Dendritic cell treated with granulocyte-macrophage colony-stimulating factor and Interleukin-4, amounts not matched to agents 40 ng/mL and 50 ng/mL, for 4 days (primary cell): ENCODE results near the gene RAB25.

Experiments used
- H3K27ac Mint-ChIP-seq: one replicate; pipeline ENCODE4 v1.8.0; 2022; ENCODE audit warnings: mild to moderate bottlenecking, mixed read lengths
- H3K27me3 Mint-ChIP-seq: one replicate; pipeline ENCODE4 v1.8.0; 2022; ENCODE audit warnings: mild to moderate bottlenecking, mixed read lengths
- H3K36me3 Mint-ChIP-seq: one replicate; pipeline ENCODE4 v1.8.0; 2022; ENCODE audit warnings: low read depth, mixed read lengths
- H3K4me1 Mint-ChIP-seq: one replicate; pipeline ENCODE4 v1.8.0; 2022; ENCODE audit warnings: low read depth, mixed read lengths
- H3K4me3 Mint-ChIP-seq: one replicate; pipeline ENCODE4 v1.8.0; 2022; ENCODE audit warnings: mild to moderate bottlenecking, moderate library complexity, mixed read lengths
- H3K9me3 Mint-ChIP-seq: one replicate; pipeline ENCODE4 v1.8.0; 2022; ENCODE audit warnings: mixed read lengths
- intact Hi-C: fragments of 100-400 bp; cut with micrococcal nuclease; formaldehyde crosslinking; loops from one replicate; pipeline ENCODE4 v1.15.0; 2022

RAB25 gene

DNA sequence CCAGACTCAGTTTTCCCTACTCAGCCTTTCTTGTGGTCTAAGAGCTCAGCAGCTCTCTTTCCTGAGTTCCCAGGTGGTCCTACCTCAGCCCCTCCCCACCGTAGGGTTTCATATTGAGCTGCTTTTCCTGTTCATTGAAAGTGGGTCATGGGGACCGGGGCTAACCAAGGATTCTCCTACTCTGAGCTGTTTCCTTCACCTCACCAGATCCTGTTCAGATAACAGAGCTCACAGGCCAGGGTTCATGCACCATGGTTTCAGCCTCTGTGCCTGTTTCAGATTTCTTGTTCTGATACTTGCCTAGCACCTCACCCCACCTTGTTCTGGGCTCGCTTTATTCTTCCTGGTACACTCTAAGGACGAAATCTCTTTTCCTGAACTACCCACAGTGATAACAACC lies 15.9 kb upstream of the RAB25 start:
- Mint-ChIP-seq H3K36me3 (peaks cover 79% of the 10 kb centered on the region), H3K27me3 (no peaks in the 10 kb centered on the region), H3K9me3 (no peaks in the 10 kb centered on the region), H3K27ac (no peak overlapping the region), H3K4me1 (peaks cover 16% of the 10 kb centered on the region), H3K4me3 (no peak overlapping the region)
- intact Hi-C loops = no loop called here

DNA sequence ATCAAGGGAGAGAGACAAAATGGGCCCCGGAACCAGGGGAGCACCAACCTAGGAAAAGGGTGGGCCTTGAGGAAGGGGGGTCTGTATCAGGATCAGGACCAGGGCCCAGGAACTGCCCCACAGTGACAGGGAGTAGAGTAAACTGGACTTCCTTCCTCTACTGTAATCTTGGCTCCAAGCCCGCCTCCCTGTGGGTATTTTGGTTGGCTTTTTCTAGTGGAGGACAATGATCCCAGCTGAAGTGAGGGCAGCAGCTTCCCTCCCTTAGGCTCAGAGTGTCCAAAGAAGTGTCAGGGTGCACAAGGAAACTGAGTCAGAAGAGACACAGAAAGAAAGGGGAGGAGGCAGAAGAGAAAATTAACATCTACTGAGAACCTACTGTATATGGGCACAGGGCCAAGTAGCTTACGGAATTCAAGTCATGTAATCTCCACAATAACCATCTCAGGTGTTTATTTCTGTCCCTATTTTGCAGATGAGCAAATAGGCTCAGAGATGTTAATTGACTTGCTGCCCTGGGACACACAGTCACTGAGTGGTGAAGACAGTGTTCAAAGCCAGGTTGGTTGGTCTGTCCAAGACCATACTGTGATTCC lies 12.2 kb upstream of the RAB25 start:
- intact Hi-C loops = no loop called here

GRCh38 chr1:156050376-156050775 lies 10.6 kb upstream of the RAB25 start:
- Mint-ChIP-seq H3K27me3 (no peaks in the 10 kb centered on the region), H3K36me3 (peaks cover 63% of the 10 kb centered on the region), H3K4me1 (peaks cover 30% of the 10 kb centered on the region), H3K9me3 (no peaks in the 10 kb centered on the region), H3K27ac (no peak overlapping the region), H3K4me3 (no peak overlapping the region)
- intact Hi-C loops = no loop called here

More for the DNA sequence above, 12.2 kb upstream of the RAB25 start:
- peaks cover 26% of the 10 kb centered on the region for H3K4me1 Mint-ChIP-seq
- H3K27ac Mint-ChIP-seq = no peak overlapping the region
- H3K4me3 Mint-ChIP-seq = no peak overlapping the region
- H3K9me3 Mint-ChIP-seq = no peaks in the 10 kb centered on the region
- H3K27me3 Mint-ChIP-seq = no peaks in the 10 kb centered on the region
- H3K36me3 Mint-ChIP-seq = peaks cover 67% of the 10 kb centered on the region

DNA sequence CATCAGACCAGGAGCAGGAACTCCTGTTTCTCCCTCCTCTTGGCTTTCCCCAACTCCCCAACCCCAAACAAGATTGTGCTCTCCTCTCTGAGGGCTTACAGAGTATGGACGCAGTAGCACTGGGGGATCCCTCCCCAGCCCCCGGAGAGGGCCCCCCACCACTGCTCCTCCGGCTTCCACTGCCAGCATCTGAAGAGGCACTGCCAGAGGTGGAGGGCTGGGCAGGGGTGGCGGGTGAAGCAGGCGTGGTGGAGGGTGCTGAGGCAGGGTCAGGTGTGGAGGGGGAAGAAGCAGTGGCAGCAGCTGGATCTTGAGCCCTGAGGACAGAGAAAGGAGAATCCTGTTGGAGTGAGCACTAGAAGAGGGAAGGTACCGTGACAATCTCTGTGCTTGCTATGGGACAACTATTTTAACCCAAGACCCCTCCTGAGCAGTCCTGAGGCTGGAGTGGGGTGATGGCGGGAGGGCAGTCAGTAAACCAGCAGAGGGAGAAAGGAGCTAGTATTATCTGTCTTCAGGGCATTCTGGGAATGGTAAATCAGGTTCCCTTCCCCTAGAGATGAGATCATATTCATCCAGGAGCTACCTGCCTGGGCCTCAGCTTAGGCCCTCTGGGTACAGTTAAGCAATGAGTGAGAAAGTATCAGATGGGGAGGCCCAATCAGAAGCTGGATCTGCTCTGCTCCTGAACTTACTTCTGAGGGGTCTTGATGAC lies 9.8 kb upstream of the RAB25 start:
- intact Hi-C loops = no loop called here

GRCh38 chr1:156052862-156053767 lies 7.8 kb upstream of the RAB25 start:
- H3K4me1 Mint-ChIP-seq = peaks cover 51% of the 10 kb centered on the region
- H3K27me3 Mint-ChIP-seq = no peaks in the 10 kb centered on the region
- intact Hi-C loops = no loop called here
- peak overlapping the region; percentile 97 for H3K27ac Mint-ChIP-seq
- no peaks in the 10 kb centered on the region for H3K9me3 Mint-ChIP-seq
- H3K4me3 Mint-ChIP-seq = peak overlapping the region; percentile 99
- peaks cover 78% of the 10 kb centered on the region for H3K36me3 Mint-ChIP-seq

More for the DNA sequence above, 9.8 kb upstream of the RAB25 start:
- Mint-ChIP-seq H3K27me3 (no peaks in the 10 kb centered on the region), H3K36me3 (peaks cover 67% of the 10 kb centered on the region), H3K4me3 (no peak overlapping the region), H3K9me3 (no peaks in the 10 kb centered on the region), H3K4me1 (peaks cover 38% of the 10 kb centered on the region), H3K27ac (no peak overlapping the region)

GRCh38 chr1:156053768-156054499 lies 7.0 kb upstream of the RAB25 start, which contains the start of gene UBQLN4:
UBQLN4 (minus strand) TSS chr1:156053798; CDS start chr1:156053701, 97 bp downstream.
- Mint-ChIP-seq H3K4me3 (peak within 1 kb of the TSS; percentile 99), H3K4me1 (peaks cover 54% of the 10 kb centered on the region), H3K27me3 (no peaks in the 10 kb centered on the region), H3K27ac (peak within 1 kb of the TSS; percentile 97), H3K9me3 (no peaks in the 10 kb centered on the region), H3K36me3 (peaks cover 78% of the 10 kb centered on the region)
- intact Hi-C loops = loop anchor here (1.0 to 2.0 kb wide), 3 partner anchors 29 to 37 kb away; partner anchors contain the start of genes MEX3A and SSR2

- H3K9me3 Mint-ChIP-seq = no peaks in the 10 kb centered on the region
- H3K27ac Mint-ChIP-seq = peak within 1 kb of the TSS; percentile 97
- intact Hi-C loops = loop anchor here (1.0 to 2.0 kb wide), 3 partner anchors 28 to 36 kb away; partner anchors contain the start of genes MEX3A and SSR2
- peaks cover 77% of the 10 kb centered on the region for H3K36me3 Mint-ChIP-seq
- H3K4me1 Mint-ChIP-seq = peaks cover 53% of the 10 kb centered on the region
- no peaks in the 10 kb centered on the region for H3K27me3 Mint-ChIP-seq
- peak within 1 kb of the TSS; percentile 99 for H3K4me3 Mint-ChIP-seq
These were observed 6.3 kb upstream of the RAB25 start, which contains the start of gene LAMTOR2 for GRCh38 chr1:156054500-156055280. LAMTOR2 (plus strand) TSS chr1:156054782; CDS start chr1:156054890, 108 bp downstream.

DNA sequence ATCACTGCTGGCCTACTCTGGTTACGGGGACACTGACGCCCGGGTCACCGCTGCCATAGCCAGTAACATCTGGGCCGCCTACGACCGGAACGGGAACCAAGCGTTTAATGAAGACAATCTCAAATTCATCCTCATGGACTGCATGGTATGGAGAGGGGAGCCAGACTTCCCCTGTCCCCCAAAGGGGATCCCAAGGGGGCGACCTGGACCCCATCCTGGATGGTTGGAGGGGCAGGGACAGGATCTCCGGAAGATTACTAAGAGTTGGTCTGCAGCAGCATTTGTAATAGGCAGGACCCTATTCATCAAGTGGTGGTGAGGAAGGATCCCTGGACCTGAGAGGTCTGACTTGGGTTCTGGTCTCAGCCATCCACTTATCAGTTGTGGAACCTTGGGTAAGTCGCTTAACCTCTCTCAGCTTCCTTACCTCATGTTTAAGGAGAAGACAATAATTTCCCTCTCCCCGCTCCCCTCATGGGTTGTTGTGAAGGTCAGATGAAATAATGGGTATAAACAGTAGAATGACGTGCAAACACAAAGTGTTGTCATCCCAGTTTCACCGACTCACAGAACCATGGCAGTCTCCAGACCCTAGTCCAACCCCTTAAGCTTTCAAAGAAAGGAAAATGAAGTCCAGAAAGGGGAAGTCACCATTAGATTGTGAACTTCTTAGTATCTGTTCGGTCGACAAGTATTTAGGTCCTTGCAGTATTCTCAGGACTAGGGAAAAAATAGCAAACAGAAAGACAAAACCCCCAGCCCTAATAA lies 5.5 kb upstream of the RAB25 start:
- Mint-ChIP-seq H3K4me1 (peaks cover 50% of the 10 kb centered on the region), H3K27me3 (no peaks in the 10 kb centered on the region), H3K4me3 (peak overlapping the region; percentile 99), H3K9me3 (no peaks in the 10 kb centered on the region), H3K27ac (peak overlapping the region; percentile 97), H3K36me3 (peaks cover 70% of the 10 kb centered on the region)
- intact Hi-C loops = loop anchor here (2.0 kb wide), 2 partner anchors 27 to 35 kb away; partner anchors contain the start of gene MEX3A

DNA sequence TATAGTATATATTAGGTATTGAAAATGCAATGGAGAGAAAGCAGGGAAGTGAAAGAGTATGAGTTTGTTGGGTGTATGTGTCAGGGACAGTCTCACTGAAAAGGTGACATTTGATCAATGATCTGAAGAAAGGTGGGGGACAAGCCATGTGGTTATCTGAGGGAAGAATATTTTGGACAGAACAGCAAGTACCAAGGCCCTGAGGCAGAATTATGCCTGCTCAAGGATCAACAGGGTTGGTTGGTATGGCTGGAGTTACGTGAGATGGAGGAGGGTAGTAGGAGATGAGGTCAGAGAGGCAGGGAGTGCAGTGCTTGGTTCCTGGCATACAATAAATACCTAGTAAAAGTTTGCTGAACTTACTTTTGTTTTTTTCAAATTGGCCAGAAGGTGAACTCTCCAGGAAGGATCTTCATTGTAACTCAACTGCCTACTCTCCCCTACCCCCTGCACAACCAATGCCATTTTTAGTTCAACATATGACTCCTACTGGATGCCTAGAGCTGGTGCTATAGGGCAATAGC lies 4.6 kb upstream of the RAB25 start:
- peaks cover 4% of the 10 kb centered on the region for H3K27me3 Mint-ChIP-seq
- peaks cover 60% of the 10 kb centered on the region for H3K36me3 Mint-ChIP-seq
- no peaks in the 10 kb centered on the region for H3K9me3 Mint-ChIP-seq
- peak overlapping the region; percentile 37 for H3K4me3 Mint-ChIP-seq
- intact Hi-C loops = no loop called here
- peaks cover 54% of the 10 kb centered on the region for H3K4me1 Mint-ChIP-seq
- H3K27ac Mint-ChIP-seq = peak overlapping the region; percentile 97

DNA sequence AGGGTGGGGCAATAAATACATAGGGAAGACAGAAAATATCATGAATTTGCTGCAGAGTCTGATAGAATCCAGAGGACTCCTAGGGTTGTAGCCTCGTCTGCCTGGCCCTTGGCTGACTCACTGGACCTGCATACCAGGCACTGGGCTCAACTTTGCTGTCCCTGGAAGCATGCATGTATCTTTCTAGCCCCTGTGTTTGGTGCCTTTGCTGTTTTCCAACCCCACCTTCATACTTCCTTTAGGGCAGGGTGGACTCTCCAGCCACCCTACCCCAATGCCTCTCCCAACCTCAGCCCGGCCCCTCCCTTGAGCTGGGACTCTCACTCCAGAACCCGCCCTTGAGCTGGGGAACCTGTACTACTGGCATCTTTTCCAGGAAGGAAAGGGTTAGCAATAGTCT lies 1.2 kb downstream of the RAB25 start:
- intact Hi-C loops = no loop called here
- Mint-ChIP-seq H3K9me3 (no peaks in the 10 kb centered on the region), H3K4me1 (peaks cover 46% of the 10 kb centered on the region), H3K27ac (no peak overlapping the region), H3K36me3 (peaks cover 24% of the 10 kb centered on the region), H3K27me3 (peaks cover 4% of the 10 kb centered on the region), H3K4me3 (no peak overlapping the region)

GRCh38 chr1:156063997-156064285 lies 3.0 kb downstream of the RAB25 start:
- intact Hi-C loops = no loop called here

DNA sequence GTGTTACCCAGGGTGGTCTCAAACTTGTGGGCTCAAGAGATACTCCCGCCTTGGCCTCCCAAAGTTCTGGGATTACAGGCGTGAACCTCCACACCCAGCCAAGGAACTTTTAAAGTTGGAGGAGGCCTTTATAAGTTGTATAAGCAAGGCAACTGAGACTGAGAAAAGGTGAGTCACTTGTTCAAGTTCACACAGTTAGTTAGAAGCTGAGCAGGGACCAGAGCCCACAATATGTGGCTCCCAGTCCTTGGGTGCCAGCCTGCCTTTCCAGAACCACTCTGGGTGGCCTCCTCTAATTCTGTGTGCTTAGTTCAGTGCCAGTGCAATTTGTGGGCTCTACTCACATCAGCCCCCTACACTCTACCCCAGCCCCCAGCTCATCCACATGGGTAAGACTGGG lies 3.7 kb downstream of the RAB25 start:
- H3K27me3 Mint-ChIP-seq = peaks cover 7% of the 10 kb centered on the region
- no peak overlapping the region for H3K27ac Mint-ChIP-seq
- H3K9me3 Mint-ChIP-seq = no peaks in the 10 kb centered on the region
- H3K4me3 Mint-ChIP-seq = no peak overlapping the region
- no peaks in the 10 kb centered on the region for H3K36me3 Mint-ChIP-seq
- H3K4me1 Mint-ChIP-seq = peaks cover 24% of the 10 kb centered on the region
- intact Hi-C loops = no loop called here

More at GRCh38 chr1:156063997-156064285, 3.0 kb downstream of the RAB25 start:
- no peak overlapping the region for H3K4me3 Mint-ChIP-seq
- H3K9me3 Mint-ChIP-seq = no peaks in the 10 kb centered on the region
- peaks cover 6% of the 10 kb centered on the region for H3K36me3 Mint-ChIP-seq
- no peak overlapping the region for H3K27ac Mint-ChIP-seq
- H3K4me1 Mint-ChIP-seq = peaks cover 29% of the 10 kb centered on the region
- H3K27me3 Mint-ChIP-seq = peaks cover 7% of the 10 kb centered on the region
